Urothelium cell line (cell line): ENCODE data around the gene GGT5.
A peak's percentile ranks its signal among the peaks of the same experiment; 100 is the strongest.
"Not testable (repeated sequence)": the region's sequence is repeated elsewhere in the genome, so short reads cannot be mapped to it uniquely, and the experiment has no call there.

Experiments used
- DNase-seq: peaks from one replicate; pipeline ENCODE4 v3.0.0; 2011; ENCODE audit warnings: low spot score, mixed read lengths
- FAIRE-seq: peaks from 2 replicates; lab custom pipeline; 2011; peaks lifted over from hg19 to GRCh38; lab: Jason Lieb, UNC

GGT5 gene

GRCh38 chr22:24233816-24234215 is 11.1 kb downstream of the GGT5 start:
- FAIRE-seq (no peak), DNase-seq (no peak)

DNA sequence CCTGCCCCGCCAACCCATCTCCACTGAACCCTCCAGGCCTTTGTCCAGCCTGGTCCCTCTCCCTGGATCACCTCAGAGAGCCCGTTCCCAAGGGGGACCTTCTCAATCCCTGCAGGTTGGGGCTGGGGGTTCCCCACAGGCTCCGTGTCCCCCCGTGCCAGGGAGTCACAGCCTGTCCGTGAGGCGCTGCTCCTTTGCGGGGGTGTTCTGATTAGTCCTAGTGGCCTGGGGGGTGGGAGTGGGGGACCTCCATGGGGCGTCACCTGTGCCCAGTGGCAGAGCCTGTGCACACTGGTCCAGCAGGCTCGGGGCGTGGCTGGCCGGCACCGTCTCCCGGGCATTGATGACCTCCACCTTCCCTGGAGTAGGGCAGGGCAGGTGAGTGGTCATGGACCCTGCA is 11.6 kb downstream of the GGT5 start:
- FAIRE-seq = no peak

DNA sequence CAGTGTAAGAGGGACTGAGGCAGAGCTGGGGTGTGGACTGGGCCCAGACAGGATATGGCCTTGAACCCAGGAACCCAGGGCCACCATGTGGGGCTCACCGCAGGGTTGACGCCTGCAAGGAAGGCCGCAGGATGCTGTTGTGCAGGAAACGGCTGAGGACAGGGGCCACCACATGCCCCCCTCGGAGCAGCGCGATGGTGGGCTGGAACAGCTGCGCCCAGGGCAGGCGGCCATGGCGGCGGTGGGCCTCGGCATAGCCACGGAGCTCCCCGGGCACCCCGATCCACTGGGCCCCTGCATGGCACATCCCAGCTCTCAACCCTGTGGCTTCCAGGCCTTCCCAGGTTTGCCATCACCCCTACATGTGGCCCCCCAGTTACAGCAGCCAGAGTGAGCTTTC is 12.2 kb downstream of the GGT5 start:
- DNase-seq (no peak), FAIRE-seq (no peak)

More for the DNA sequence above, 11.6 kb downstream of the GGT5 start:
- no peak for DNase-seq

DNA sequence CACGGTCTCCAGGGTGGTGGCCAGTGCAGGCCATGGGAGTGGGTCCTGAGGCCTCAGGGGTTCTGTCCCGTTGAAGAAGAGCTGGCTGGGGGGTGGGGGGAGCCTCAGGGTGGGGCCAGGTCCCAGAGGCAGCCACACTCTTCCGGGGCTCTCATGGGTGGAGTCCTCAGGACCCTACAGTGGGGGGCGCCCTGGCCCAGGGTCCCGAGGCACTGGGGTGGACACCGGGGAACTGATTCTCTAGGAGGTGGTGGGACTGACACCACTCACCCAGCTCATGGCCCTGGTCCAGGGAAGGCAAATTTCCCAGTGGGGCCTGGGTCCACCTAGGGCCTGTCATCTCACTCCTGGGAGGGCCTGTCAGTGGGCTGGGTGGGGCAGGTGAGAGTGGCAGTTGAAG is 12.8 kb downstream of the GGT5 start:
- FAIRE-seq (no peak), DNase-seq (no peak)

DNA sequence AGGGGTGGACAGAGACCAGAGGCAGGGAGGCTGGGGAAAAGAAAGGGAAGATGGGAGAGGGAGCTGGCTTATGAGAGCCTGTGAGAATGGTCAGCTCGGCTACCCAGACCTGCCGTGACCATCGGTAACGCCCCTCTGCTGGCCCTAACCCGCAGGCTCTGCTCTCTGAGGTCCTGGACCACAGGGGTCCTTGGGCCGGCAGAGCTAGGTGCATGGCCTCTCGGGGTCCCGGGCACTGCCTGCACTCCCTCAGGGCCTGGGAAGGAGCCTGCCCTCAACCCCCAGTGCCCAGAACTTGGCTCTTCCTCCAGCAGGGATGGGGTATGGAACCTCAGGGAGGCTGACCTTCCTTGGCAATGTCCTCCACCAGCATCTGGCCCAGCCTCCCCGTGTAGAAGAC is 13.2 kb downstream of the GGT5 start:
- DNase-seq (no peak), FAIRE-seq (no peak)

GRCh38 chr22:24230911-24231656 is 13.8 kb downstream of the GGT5 start:
- DNase-seq = no peak
- peak; percentile 81 for FAIRE-seq

DNA sequence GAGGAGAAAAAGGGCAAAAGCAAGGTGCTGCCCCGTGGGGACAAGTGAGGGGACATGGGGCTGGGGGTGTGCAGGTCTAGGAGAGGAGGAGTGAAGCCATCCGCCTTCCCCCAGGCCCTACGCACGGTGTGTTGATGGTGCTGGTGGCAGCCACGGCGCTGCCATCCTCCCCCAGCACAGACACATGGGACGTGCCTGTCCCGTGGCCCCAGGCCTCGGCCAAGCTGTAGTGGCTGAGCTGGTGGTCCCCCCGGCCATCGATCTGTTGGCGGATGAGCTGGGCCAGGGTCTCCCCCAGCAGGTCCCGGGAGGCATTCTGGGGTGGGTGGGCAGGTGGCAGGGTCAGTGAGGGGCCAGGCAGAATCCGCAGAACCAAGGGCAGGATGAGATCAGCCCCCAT is 18.9 kb downstream of the GGT5 start:
- no peak for DNase-seq
- FAIRE-seq = peak; percentile 88

- FAIRE-seq (no peak), DNase-seq (no peak)
Measured at GRCh38 chr22:24225044-24225601, 19.8 kb downstream of the GGT5 start.

GRCh38 chr22:24224468-24224867 is 20.4 kb downstream of the GGT5 start:
- FAIRE-seq (no peak), DNase-seq (no peak)

- no peak for FAIRE-seq
- DNase-seq = no peak
Measured at GRCh38 chr22:24219750-24220149, 25.1 kb downstream of the GGT5 start.

DNA sequence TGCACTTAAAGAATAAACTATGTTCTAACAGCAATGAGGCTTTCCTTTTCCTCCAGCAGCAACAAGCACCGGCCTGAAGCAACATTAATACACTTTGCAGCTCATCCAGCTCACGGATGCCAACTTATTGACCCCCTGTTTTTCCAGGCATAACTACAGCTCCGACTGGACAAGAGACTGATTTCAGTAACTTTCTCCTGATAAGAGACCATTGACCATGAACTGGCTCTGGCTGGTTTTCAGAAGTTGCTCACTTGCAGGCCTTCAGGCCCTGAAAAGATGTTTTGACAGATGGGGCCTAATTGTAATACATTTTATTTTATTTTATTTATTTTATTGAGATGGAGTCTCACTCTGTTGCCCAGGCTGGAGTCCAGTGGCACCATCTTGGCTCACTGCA is 27.5 kb downstream of the GGT5 start:
- no peak for FAIRE-seq
- DNase-seq = no peak

- peak; percentile 95 for FAIRE-seq
- DNase-seq = no peak
Measured at GRCh38 chr22:24216541-24217209, 28.2 kb downstream of the GGT5 start.

- peak; percentile 52 for FAIRE-seq
- no peak for DNase-seq
Measured at GRCh38 chr22:24214467-24215285, 30.2 kb downstream of the GGT5 start.

GRCh38 chr22:24213111-24213510 is 31.8 kb downstream of the GGT5 start:
- not testable (repeated sequence) for FAIRE-seq, DNase-seq

DNA sequence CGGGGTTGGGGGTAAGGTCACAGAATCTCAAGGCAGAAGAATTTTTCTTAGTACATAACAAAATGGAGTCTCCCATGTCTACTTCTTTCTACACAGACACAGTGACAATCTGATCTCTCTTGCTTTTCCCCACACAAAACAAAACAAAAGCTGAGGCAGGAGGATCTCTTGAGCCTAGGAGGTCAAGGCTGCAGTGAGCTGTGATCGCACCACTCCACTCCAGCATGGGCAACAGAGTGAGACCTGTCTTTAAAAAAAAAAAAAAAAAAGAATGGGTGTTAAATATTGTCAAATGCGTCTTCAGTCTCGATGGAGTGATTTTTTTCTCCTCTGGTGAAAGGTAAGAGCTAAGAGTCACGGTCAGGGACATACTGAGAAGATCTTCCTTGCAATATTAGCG is 33.2 kb downstream of the GGT5 start:
- not testable (repeated sequence) for DNase-seq, FAIRE-seq

- not testable (repeated sequence) for DNase-seq, FAIRE-seq
Measured at GRCh38 chr22:24210409-24210808, 34.5 kb downstream of the GGT5 start.

- FAIRE-seq = peak; percentile 44
- DNase-seq = no peak
Measured at GRCh38 chr22:24209687-24210086, 35.2 kb downstream of the GGT5 start.

DNA sequence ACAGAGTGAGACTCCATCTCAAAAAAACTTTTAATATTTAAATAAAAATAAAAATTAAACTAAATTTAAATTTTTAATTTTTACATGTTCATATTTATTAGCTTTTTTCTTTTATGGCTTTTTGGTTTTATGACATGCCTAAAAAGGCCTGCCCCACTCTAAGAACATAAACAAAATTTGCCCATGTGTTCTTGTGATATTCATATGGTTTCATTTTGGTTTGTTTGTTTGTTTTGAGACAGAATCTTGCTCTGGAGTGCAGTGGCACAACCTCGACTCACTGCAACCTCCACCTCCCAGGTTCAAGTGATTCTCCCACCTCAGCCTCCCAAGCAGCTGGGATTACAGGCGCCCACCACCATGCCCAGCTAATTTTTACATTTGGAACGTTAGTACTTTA is 35.9 kb downstream of the GGT5 start:
- no peak for FAIRE-seq
- no peak for DNase-seq

GRCh38 chr22:24208012-24208749 is 36.7 kb downstream of the GGT5 start:
- no peak for FAIRE-seq

DNA sequence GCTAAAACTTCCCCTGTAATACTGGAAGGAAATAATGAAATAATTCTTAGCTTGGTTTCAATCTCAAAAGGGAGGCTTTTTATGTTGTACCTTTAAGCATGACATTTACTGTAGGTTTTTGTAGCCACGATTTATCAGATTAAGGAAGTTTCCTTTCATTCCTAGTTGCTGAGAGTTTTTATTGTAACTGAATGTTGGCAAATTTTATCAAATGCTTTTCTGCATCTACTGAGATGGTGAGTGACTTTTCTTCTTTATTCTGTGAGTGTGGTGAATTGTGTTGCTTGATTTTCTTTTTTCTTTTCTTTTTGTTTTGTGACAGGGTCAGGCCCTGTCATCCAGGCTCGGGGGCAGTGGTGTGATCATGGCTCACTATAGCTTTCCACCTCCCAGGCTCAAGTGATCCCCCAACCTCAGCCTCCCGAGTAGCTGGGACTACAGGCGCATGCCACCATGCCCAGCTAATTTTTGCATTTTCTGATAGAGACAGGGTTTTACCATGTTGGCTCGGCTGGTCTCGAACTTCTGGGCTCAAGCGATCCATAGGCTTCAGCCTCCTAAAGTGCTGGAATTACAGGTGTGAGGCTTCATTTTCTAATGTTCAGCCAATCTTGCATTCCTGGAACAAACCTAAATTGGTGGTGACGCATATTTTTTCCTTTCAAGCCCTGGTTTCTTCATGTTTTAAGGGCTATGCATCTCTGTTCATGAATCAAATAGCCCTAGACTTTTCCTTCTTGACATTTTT is 37.4 kb downstream of the GGT5 start:
- DNase-seq (no peak), FAIRE-seq (no peak)

More at GRCh38 chr22:24208012-24208749, 36.7 kb downstream of the GGT5 start:
- peak; percentile 80 for DNase-seq
